Upper lobe of left lung (tissue), 6 donors: Measurements from ENCODE around the gene MMP8. TPM values are rescaled to one million over a fixed set of nuclear protein-coding genes. Genes with fewer than 3 reads are reported as not detected.

Experiments
- ATAC-seq, 2 donors: fragments of 200-7000 bp; cut with Tn5 transposase; one replicate each; pipeline ENCODE4 v1.9.1; 2022; ENCODE audit warnings: mild to moderate bottlenecking in 2 of 2, moderate library complexity in 2 of 2; ENCODE audit not compliant: low FRiP score in 2 of 2
- DNase-seq, 2 donors: peaks; one replicate each; pipeline ENCODE4 v3.0.0-alpha.2; 2019 to 2020
- H3K27ac ChIP-seq, 4 donors: fragments of 200-600 bp; sonication (generic); one replicate each; pipeline ENCODE4 v1.5.1; 2016 to 2019
- H3K27me3 ChIP-seq, 4 donors: fragments of 200-600 bp; sonication (generic); one replicate each; pipeline ENCODE4 v1.5.1; 2017 to 2019
- H3K36me3 ChIP-seq, 4 donors: fragments of 200-600 bp; sonication (generic); one replicate each; pipeline ENCODE4 v1.5.1; 2016 to 2019
- H3K4me1 ChIP-seq, 4 donors: fragments of 200-600 bp; sonication (generic); one replicate each; pipeline ENCODE4 v1.5.1; 2018 to 2019
- H3K4me3 ChIP-seq, 4 donors: fragments of 200-600 bp; sonication (generic); one replicate each; pipeline ENCODE4 v1.5.1; 2017 to 2019; ENCODE audit warnings: mild to moderate bottlenecking in 2 of 4, moderate library complexity in 1 of 4
- H3K9me3 ChIP-seq, 4 donors: fragments of 200-600 bp; sonication (generic); one replicate each; pipeline ENCODE4 v1.5.1; 2018 to 2019
- EP300 ChIP-seq, 4 donors: sonication (generic); formaldehyde crosslinking; IDR thresholded peaks; one replicate each; pipeline ENCODE4 v1.5.1; 2017; ENCODE audit warnings: antibody characterized with exemption in 4 of 4, control low read depth in 2 of 4
- POLR2A ChIP-seq, 4 donors: fragments of 450-650 bp; IDR thresholded peaks; one replicate each; pipeline ENCODE4 v1.5.1; 2016 to 2017; ENCODE audit warnings: antibody characterized with exemption in 4 of 4, mild to moderate bottlenecking in 2 of 4
- POLR2AphosphoS5 ChIP-seq, 2 donors: sonication (generic); formaldehyde crosslinking; IDR thresholded peaks; one replicate each; pipeline ENCODE4 v1.5.1; 2017; ENCODE audit warnings: antibody characterized with exemption in 2 of 2
- WGBS, 2 donors: methylation state at CpG; one replicate each; pipeline ENCODE4 v1.1.5; 2017 to 2018; 5-methylcytosine and 5-hydroxymethylcytosine counted together
- total RNA-seq, 6 donors: library from RNA; depleted of rRNA in 4 of 6; stranded (reverse); fragments of >200 nt in 4 of 6; gene quantifications; one replicate each; pipeline versions ENCODE4 v1.1.0 to v1.2.1, GENCODE V29; 2016 to 2021
- TF ChIP-seq, protein P1 (sequence below), 6 experiments: fragments of 450-650 bp in 4 of 6; fragments of 200-600 bp in 2 of 6; sonication (generic) in 2 of 6; IDR thresholded peaks; one replicate each; pipeline ENCODE4 v1.5.1; 2016 to 2019; ENCODE audit warnings: antibody characterized with exemption in 6 of 6
- donor health status: DM: no; HTN: no; CAD: no; lungs with moderate emphysema.
- donor health status: DM: no; HTN: yes; CAD: no; lungs with severe emphysema.

MMP8 gene
- total RNA-seq, 6 donors from 2014 or later, result under 0.01 to 2.7 (median 0.83) TPM

DNA sequence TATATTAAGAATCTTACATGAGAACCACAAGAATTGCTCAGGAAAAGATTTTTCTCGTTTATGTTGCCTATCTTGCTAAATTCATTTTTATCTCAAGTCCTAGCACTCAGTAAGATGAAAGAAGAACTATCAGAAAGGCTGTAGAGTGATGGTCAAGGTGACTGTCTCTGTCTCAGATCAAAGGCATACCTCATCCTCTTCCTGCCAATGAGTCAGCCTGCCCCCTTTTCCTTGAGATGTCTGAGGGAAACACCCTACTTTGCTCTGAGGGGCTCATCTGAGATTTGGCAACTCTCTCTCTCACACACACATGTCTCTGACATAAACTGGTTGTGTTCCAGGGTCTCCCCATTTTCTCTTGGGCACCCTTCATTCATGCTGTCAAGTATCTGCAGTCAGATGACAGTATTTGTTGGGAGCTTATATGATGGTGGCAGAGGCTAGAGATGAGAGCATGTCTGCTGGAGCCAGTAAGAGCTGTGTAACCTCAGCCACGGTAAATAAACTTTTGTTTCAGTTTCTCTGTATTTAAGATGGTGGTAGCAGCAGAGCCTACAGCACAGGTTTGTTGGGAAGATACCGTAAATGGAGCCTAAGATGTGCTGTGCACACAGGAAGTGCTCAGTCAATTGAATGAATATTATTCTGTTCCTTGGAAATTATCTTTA, 20.8 kb downstream of the MMP8 start:
- no peaks in the 10 kb centered on the region for H3K27me3 ChIP-seq
- no peak overlapping the region for H3K4me3 ChIP-seq
- DNase-seq, result no peak
- WGBS, 2 donors, result 80 to 84% methylated on average over 3 of the region's 3 CpGs
- H3K36me3 ChIP-seq, result no peaks in the 10 kb centered on the region
- no peak for ATAC-seq
- H3K9me3 ChIP-seq, result no peaks in the 10 kb centered on the region
- H3K4me1 ChIP-seq, result no peaks in the 10 kb centered on the region
- H3K27ac ChIP-seq, result no peak overlapping the region
- TF ChIP-seq EP300 (IDR thresholded peaks at IDR 0.05), result no peak
- TF ChIP-seq, protein P1, sequence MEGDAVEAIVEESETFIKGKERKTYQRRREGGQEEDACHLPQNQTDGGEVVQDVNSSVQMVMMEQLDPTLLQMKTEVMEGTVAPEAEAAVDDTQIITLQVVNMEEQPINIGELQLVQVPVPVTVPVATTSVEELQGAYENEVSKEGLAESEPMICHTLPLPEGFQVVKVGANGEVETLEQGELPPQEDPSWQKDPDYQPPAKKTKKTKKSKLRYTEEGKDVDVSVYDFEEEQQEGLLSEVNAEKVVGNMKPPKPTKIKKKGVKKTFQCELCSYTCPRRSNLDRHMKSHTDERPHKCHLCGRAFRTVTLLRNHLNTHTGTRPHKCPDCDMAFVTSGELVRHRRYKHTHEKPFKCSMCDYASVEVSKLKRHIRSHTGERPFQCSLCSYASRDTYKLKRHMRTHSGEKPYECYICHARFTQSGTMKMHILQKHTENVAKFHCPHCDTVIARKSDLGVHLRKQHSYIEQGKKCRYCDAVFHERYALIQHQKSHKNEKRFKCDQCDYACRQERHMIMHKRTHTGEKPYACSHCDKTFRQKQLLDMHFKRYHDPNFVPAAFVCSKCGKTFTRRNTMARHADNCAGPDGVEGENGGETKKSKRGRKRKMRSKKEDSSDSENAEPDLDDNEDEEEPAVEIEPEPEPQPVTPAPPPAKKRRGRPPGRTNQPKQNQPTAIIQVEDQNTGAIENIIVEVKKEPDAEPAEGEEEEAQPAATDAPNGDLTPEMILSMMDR (IDR thresholded peaks at IDR 0.05), result no peak
- TF ChIP-seq POLR2AphosphoS5 (IDR thresholded peaks at IDR 0.05), result no peak
- no peak for TF ChIP-seq POLR2A (IDR thresholded peaks at IDR 0.05)

DNA sequence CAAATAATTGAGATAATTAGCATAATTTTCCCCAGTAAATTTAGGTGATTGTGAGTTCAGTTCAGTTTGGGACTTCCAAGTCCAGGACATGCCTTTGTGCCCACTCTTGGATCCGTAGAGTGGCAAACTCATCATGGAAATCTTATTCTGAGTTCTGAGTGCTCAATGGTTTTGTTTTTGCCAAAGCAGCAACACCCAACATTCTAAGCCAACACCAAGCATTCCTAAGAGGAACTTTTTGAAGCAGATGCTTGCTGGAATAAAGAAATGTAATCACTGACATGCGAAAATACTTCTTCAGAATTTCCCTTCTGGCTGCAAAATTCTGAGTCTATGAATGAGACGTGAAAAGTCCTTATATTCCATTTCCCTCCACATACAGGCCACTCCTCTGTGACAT, 29.6 kb downstream of the MMP8 start:
- Histone ChIP-seq H3K4me1 (no peaks in the 10 kb centered on the region), H3K27me3 (no peaks in the 10 kb centered on the region), H3K4me3 (no peak overlapping the region), H3K9me3 (no peaks in the 10 kb centered on the region), H3K36me3 (no peaks in the 10 kb centered on the region), H3K27ac (no peak overlapping the region)
- ATAC-seq (no peak), DNase-seq (no peak)
- TF ChIP-seq POLR2A (IDR thresholded peaks at IDR 0.05) (no peak), POLR2AphosphoS5 (IDR thresholded peaks at IDR 0.05) (no peak), EP300 (IDR thresholded peaks at IDR 0.05) (no peak)
- TF ChIP-seq, protein P1 (IDR thresholded peaks at IDR 0.05), result no peak
- 87 to 92% methylated on average over 3 of the region's 3 CpGs for WGBS, 2 donors

DNA sequence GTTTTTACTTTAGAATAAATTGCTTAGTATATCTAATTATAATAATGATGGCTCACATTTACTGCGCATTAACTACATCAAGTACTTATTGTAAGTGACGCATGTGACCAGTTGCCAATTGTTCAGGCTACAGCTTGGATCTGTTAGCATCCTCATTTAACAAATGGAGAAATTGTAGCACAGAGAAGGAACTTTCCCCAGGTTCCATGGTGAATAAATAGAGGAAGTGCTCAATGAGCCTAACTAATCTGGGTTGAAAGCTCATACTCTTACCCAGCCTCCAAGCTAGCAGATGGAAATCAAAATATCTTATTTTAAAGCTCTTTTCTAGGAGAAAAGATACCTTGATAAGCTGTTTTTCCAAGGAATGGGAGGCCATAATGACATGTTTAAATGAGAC, 39.0 kb downstream of the MMP8 start:
- H3K4me1 ChIP-seq, result no peaks in the 10 kb centered on the region
- no peak overlapping the region for H3K27ac ChIP-seq
- no peak overlapping the region for H3K4me3 ChIP-seq
- DNase-seq, result no peak
- WGBS, 2 donors, result 86 to 93% methylated on average over 2 of the region's 2 CpGs
- peak in 1 of 2 donors; percentile 26 for ATAC-seq
- TF ChIP-seq POLR2AphosphoS5 (IDR thresholded peaks at IDR 0.05) (no peak), EP300 (IDR thresholded peaks at IDR 0.05) (no peak), POLR2A (IDR thresholded peaks at IDR 0.05) (no peak)
- TF ChIP-seq, protein P1 (IDR thresholded peaks at IDR 0.05), result no peak
- H3K9me3 ChIP-seq, result no peaks in the 10 kb centered on the region
- no peaks in the 10 kb centered on the region for H3K36me3 ChIP-seq
- no peaks in the 10 kb centered on the region for H3K27me3 ChIP-seq

DNA sequence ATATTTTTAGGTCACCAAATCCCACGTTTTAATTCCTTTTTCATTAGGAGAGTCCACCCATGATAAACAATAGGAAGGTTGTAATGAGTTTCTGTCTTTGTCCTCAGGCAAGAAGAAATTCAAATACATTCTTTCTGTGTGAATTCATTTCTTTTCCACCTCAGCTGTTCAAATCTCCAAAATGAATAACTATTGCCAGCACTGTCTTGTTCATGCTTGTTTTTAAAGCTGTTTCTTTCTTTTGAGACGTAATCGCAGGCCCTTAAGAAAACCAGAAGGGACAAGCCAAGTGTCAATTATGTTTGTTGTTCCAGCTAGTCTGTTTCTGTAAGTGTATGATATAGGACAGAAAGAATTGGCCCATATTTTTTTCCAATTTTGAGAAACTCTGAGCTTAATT, 39.4 kb downstream of the MMP8 start:
- Histone ChIP-seq H3K4me1 (no peaks in the 10 kb centered on the region), H3K27ac (no peak overlapping the region), H3K9me3 (no peaks in the 10 kb centered on the region), H3K36me3 (no peaks in the 10 kb centered on the region), H3K27me3 (no peaks in the 10 kb centered on the region), H3K4me3 (no peak overlapping the region)
- ATAC-seq, result no peak
- 81 to 84% methylated on average over 3 of the region's 3 CpGs for WGBS, 2 donors
- DNase-seq, result no peak
- no peak for TF ChIP-seq EP300 (IDR thresholded peaks at IDR 0.05)
- TF ChIP-seq, protein P1 (IDR thresholded peaks at IDR 0.05), result no peak
- TF ChIP-seq POLR2A (IDR thresholded peaks at IDR 0.05), result no peak
- no peak for TF ChIP-seq POLR2AphosphoS5 (IDR thresholded peaks at IDR 0.05)

DNA sequence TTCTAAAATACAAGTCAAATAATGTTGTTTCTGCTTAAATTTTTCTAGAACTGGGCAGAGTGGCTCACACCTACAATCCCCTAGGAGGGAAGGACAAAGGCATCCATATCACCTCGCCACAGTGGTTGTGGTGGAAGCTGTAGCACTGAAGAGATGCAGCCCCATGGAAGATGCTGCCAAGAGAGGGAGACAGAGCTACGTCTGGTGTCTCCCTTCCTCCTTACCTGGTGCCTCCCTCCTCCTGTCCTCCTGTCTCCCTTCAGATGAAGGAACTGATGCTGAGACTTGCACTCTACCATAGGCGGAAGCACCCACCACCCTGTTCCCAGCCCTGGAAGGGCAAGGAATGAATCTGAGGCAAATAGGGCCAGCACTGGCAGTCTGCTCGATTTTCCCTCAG, 41.5 kb downstream of the MMP8 start:
- no peaks in the 10 kb centered on the region for H3K4me1 ChIP-seq
- H3K4me3 ChIP-seq, result no peak overlapping the region
- WGBS, 2 donors, result 73 to 80% methylated on average over 4 of the region's 4 CpGs
- no peaks in the 10 kb centered on the region for H3K9me3 ChIP-seq
- TF ChIP-seq POLR2AphosphoS5 (IDR thresholded peaks at IDR 0.05), result no peak
- no peak for TF ChIP-seq POLR2A (IDR thresholded peaks at IDR 0.05)
- TF ChIP-seq, protein P1 (IDR thresholded peaks at IDR 0.05), result no peak
- no peak for TF ChIP-seq EP300 (IDR thresholded peaks at IDR 0.05)
- no peaks in the 10 kb centered on the region for H3K27me3 ChIP-seq
- no peak overlapping the region for H3K27ac ChIP-seq
- no peaks in the 10 kb centered on the region for H3K36me3 ChIP-seq
- ATAC-seq, result no peak
- no peak for DNase-seq
